ENCODE results near the gene SLC6A4. TPM values are rescaled to one million over a fixed set of nuclear protein-coding genes. Genes with fewer than 3 reads are reported as not detected.
A peak's percentile ranks its signal among the peaks of the same experiment; 100 is the strongest.
"Not testable (repeated sequence)": the region's sequence is repeated elsewhere in the genome, so short reads cannot be mapped to it uniquely, and the experiment has no call there.

The SLC6A4 gene
- total RNA-seq, 4 donors from 2014 or later = 10.7 to 156 (median 109) TPM

DNA sequence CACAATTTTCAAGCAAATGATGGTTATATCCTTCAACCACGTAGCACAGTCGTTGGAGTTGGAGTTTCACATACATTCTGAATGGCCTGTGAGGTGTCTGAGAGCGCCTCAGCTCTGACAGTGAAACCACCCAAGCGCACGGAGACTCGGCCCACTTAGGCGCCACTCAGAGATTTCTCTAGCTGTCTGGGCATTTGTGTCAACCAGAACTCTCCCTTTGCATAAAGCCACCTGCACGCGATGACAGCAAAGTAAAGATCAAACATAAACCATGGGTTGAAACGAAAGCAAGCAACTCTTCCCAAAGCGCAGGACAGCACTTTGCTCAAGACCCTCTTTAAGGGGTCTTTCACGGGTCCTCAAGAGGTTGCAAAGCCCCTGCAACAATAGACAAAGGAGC, 533 bp downstream of the SLC6A4 start:
- TF ChIP-seq, protein P1, sequence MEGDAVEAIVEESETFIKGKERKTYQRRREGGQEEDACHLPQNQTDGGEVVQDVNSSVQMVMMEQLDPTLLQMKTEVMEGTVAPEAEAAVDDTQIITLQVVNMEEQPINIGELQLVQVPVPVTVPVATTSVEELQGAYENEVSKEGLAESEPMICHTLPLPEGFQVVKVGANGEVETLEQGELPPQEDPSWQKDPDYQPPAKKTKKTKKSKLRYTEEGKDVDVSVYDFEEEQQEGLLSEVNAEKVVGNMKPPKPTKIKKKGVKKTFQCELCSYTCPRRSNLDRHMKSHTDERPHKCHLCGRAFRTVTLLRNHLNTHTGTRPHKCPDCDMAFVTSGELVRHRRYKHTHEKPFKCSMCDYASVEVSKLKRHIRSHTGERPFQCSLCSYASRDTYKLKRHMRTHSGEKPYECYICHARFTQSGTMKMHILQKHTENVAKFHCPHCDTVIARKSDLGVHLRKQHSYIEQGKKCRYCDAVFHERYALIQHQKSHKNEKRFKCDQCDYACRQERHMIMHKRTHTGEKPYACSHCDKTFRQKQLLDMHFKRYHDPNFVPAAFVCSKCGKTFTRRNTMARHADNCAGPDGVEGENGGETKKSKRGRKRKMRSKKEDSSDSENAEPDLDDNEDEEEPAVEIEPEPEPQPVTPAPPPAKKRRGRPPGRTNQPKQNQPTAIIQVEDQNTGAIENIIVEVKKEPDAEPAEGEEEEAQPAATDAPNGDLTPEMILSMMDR (IDR thresholded peaks at IDR 0.05) = no peak
- TF ChIP-seq POLR2A (IDR thresholded peaks at IDR 0.05) = no peak
- DNase-seq = no peak
- no peaks in the 10 kb centered on the region for H3K36me3 ChIP-seq
- H3K4me3 ChIP-seq = peak overlapping the region in 3 of 4 donors; percentile 35 to 53 (median 44)
- no peaks in the 10 kb centered on the region for H3K9me3 ChIP-seq
- H3K27ac ChIP-seq = no peak overlapping the region
- peaks cover 0 to 18% (median 8%) of the 10 kb centered on the region in 4 donors for H3K4me1 ChIP-seq
- no peaks in the 10 kb centered on the region for H3K27me3 ChIP-seq

DNA sequence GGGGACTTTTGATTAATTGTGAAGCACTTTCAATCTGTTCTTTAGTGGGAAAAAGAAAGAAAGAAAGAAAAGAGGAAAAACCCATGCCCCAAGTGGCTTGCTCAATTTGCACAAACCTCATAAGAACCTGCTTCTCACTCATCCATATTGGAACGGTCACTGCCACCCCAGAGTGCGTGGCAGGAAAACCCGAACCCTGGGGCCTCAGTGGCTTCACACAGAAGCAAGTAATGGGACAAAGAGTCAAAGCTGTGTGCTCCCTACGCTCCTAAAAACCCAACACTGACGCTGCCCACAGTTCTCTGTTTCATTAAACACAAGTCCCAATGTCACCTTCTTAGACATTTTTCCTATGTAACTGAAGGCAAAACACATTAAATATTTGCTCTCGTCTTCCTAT, 1.2 kb downstream of the SLC6A4 start:
- DNase-seq = no peak
- Histone ChIP-seq H3K36me3 (no peaks in the 10 kb centered on the region), H3K4me3 (no peak overlapping the region), H3K27me3 (no peaks in the 10 kb centered on the region), H3K4me1 (peaks cover 0 to 18% (median 8%) of the 10 kb centered on the region in 4 donors), H3K9me3 (no peaks in the 10 kb centered on the region), H3K27ac (no peak overlapping the region)
- TF ChIP-seq, protein P1 (IDR thresholded peaks at IDR 0.05) = no peak
- no peak for TF ChIP-seq POLR2A (IDR thresholded peaks at IDR 0.05)

DNA sequence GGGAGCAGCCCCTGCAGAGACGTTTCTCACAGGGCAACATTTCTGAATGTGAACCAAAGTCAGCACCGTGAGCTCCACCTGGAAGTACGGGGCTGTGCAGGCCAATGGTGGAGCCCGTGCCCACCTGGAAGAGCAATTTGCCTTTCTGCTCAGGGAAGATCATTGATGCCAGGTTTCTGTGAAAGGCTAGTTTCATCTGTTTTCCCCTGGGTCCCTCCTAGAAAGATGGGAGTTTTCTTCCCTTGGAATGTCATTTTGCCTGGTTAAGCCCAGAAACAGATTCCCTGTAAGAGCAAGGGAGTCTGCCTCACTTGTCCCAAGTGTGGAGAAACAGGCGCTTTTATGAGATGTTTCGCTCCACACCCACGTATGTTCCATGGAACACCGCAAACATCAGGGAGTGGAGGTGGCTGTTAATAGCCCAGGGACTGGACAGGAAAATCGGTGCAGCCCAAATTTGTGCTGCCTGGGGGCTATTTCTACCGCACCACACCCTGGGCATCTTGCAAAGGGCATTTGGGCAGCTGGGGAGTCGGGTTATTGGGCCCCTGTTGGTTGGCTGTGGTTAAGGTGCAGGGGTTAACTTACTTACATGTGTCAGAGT, 2.6 kb downstream of the SLC6A4 start:
- Histone ChIP-seq H3K27ac (no peak overlapping the region), H3K9me3 (no peaks in the 10 kb centered on the region), H3K4me3 (no peak overlapping the region), H3K27me3 (no peaks in the 10 kb centered on the region), H3K4me1 (peaks cover 0 to 29% (median 8%) of the 10 kb centered on the region in 4 donors), H3K36me3 (no peaks in the 10 kb centered on the region)
- no peak for DNase-seq
- no peak for TF ChIP-seq POLR2A (IDR thresholded peaks at IDR 0.05)
- TF ChIP-seq, protein P1 (IDR thresholded peaks at IDR 0.05) = no peak

DNA sequence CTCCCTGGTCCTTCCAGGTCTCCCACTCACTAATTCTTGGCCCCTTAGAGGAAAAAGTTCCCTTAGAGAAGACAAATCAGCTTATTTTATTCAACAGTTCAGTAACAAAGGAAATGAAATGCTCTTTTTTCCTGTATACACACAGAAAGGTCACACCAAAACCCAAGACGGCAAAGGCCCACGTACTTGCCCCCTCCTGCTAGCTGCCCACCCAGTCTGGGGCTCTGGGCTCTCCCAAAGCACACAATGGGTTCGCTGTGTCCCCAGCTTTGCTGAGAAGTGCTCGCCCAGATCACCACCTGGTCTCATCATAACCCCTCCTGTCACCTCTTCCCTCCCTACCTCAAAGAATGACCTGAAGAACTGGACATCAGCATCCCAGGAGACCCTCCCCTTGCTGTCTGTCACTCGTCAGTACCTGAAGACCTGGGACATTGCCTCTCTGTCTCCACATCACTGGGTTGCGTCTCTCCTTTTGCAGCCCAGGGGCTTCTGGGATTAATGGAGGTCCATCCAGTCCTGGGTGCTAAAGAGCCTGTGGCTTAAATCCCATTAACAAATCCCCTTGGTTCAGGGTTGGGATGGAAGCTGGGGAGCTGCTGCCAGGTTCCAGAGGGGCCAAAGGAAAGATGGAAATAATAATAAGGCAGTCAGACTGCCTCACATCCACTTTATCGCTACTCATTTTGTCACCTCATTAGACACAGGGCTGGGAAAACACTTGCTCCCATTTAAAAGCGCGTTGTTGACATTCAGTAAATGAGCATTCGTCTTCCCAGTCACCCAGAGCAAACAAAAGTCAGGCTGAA, 3.3 kb downstream of the SLC6A4 start:
- DNase-seq = no peak
- Histone ChIP-seq H3K4me1 (peaks cover 0 to 31% (median 8%) of the 10 kb centered on the region in 4 donors), H3K4me3 (no peak overlapping the region), H3K9me3 (no peaks in the 10 kb centered on the region), H3K27me3 (no peaks in the 10 kb centered on the region), H3K36me3 (no peaks in the 10 kb centered on the region), H3K27ac (no peak overlapping the region)
- TF ChIP-seq POLR2A (IDR thresholded peaks at IDR 0.05) = no peak
- TF ChIP-seq, protein P1 (IDR thresholded peaks at IDR 0.05) = no peak

DNA sequence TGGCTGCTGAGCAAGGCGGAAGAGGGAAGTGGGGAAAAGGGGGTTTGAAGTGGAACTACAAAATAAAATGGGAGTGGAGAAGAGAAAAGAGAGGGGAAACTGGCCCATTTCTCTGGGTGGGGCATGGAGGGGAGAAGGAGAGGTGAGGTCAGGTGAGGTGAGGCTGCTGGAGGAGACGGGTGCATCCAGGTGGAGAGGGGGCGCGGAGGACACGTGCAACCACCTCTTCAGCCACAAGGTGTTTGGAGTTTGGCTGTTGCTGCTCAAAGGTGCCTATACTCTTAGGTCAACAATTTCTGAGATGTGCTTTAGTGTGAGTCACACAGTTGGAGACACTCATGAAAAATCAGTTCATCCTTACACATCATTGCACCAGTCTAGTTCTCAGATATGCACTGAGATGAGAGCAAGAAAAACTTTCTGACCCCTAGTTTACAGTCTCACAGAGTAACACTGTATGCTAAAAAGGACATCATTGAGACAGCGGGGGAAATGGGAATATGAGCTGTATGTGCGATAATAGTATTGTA, 4.8 kb downstream of the SLC6A4 start:
- no peak for DNase-seq
- TF ChIP-seq POLR2A (IDR thresholded peaks at IDR 0.05) = no peak
- TF ChIP-seq, protein P1 (IDR thresholded peaks at IDR 0.05) = no peak
- Histone ChIP-seq H3K36me3 (no peaks in the 10 kb centered on the region), H3K4me3 (no peak overlapping the region), H3K27ac (no peak overlapping the region), H3K27me3 (no peaks in the 10 kb centered on the region), H3K4me1 (peaks cover 0 to 29% (median 4%) of the 10 kb centered on the region in 4 donors), H3K9me3 (no peaks in the 10 kb centered on the region)

DNA sequence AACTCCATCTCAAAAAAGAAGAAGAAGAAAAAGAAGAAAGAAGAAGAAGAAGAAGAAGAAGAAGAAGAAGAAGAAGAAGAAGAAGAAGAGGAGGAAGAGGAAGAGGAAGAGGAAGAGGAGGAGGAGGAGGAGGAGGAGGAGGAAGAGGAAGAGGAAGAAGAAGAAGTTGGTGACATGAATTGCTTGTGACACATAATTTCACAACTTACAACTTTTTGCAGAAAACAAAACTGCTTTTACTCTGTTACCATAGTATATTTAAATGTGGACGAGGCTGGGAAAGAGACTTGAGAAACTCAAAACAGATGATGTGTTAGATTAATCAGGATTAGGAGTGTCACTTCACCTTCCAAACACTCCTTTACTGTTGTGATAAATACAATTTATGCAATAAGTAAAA, 5.5 kb downstream of the SLC6A4 start:
- not testable (repeated sequence) for H3K27me3 ChIP-seq, H3K36me3 ChIP-seq

More for the DNA sequence above, 5.5 kb downstream of the SLC6A4 start:
- not testable (repeated sequence) for H3K9me3 ChIP-seq, H3K27ac ChIP-seq, DNase-seq, H3K4me3 ChIP-seq
- H3K4me1 ChIP-seq = peaks cover 0 to 22% (median 0%) of the 10 kb centered on the region in 4 donors
